Common myeloid progenitor, CD34-positive (primary cell): ENCODE results near the gene ANKRD18A.
"Not testable (repeated sequence)": the region's sequence is repeated elsewhere in the genome, so short reads cannot be mapped to it uniquely, and the experiment has no call there.

Experiments
- CTCF ChIA-PET: fragments of 350-600 bp; sonication (Branson Sonifier 250); formaldehyde crosslinking; loops from one replicate; lab custom pipeline; 2021; ENCODE audit warnings: antibody characterized with exemption; lab: Charles Lee
- POLR2A ChIA-PET: fragments of 350-600 bp; sonication (Branson Sonifier 250); formaldehyde crosslinking; loops from one replicate; lab custom pipeline; 2021; ENCODE audit warnings: antibody characterized with exemption; lab: Charles Lee
- DNase-seq, 3 donors: peaks; one replicate each; pipeline versions ENCODE4 v3.0.0 to v3.0.0-alpha.2; 2013
- H3K27ac ChIP-seq, 2 experiments: 1 replicate in 1 of 2; 2 replicates in 1 of 2; pipeline ENCODE4 v1.7.0; 2013; ENCODE audit warnings: inconsistent platforms in 2 of 2, low read length in 2 of 2, mild to moderate bottlenecking in 2 of 2, low read depth in 1 of 2, moderate library complexity in 1 of 2; ENCODE audit not compliant: severe bottlenecking in 2 of 2, insufficient read depth in 1 of 2, poor library complexity in 1 of 2
- H3K27me3 ChIP-seq, 5 experiments: replicated peaks in 2 of 5; 1 replicate in 3 of 5; 2 replicates in 2 of 5; pipeline versions ENCODE4 v1.6.1 to v1.7.0; 2013; ENCODE audit warnings: low read length in 4 of 5, mild to moderate bottlenecking in 2 of 5, moderate library complexity in 2 of 5, inconsistent platforms in 1 of 5; ENCODE audit not compliant: insufficient read depth in 5 of 5, control insufficient read depth in 4 of 5
- H3K36me3 ChIP-seq, 4 experiments: 1 replicate in 2 of 4; 2 replicates in 2 of 4; pipeline versions ENCODE4 v1.6.1 to v1.7.0; 2013; ENCODE audit warnings: low read length in 3 of 4, control low read depth in 1 of 4, mild to moderate bottlenecking in 1 of 4; ENCODE audit not compliant: control insufficient read depth in 4 of 4, insufficient read depth in 4 of 4
- H3K4me1 ChIP-seq, 4 experiments: 1 replicate in 3 of 4; 2 replicates in 1 of 4; pipeline versions ENCODE4 v1.6.1 to v1.7.1; 2013; ENCODE audit warnings: low read length in 3 of 4, mild to moderate bottlenecking in 3 of 4, control low read depth in 1 of 4, inconsistent platforms in 1 of 4, moderate library complexity in 1 of 4; ENCODE audit not compliant: control insufficient read depth in 4 of 4, insufficient read depth in 4 of 4; ENCODE audit errors: control extremely low read depth in 1 of 4
- H3K4me3 ChIP-seq, 7 experiments: 1 replicate in 4 of 7; 2 replicates in 3 of 7; pipeline versions ENCODE4 v1.5.1 to v1.7.0; 2013; ENCODE audit warnings: mild to moderate bottlenecking in 7 of 7, low read length in 6 of 7, moderate library complexity in 6 of 7, inconsistent platforms in 2 of 7, low read depth in 2 of 7, control low read depth in 1 of 7; ENCODE audit not compliant: insufficient read depth in 4 of 7, control insufficient read depth in 1 of 7; ENCODE audit errors: extremely low read depth in 1 of 7
- H3K9me3 ChIP-seq, 5 experiments: 1 replicate in 4 of 5; 2 replicates in 1 of 5; pipeline versions ENCODE4 v1.6.1 to v1.7.1; 2013; ENCODE audit warnings: low read length in 4 of 5, mild to moderate bottlenecking in 2 of 5, inconsistent platforms in 1 of 5, low read depth in 1 of 5, moderate library complexity in 1 of 5; ENCODE audit not compliant: control insufficient read depth in 4 of 5, insufficient read depth in 2 of 5; ENCODE audit errors: control extremely low read depth in 1 of 5
- WGBS: methylation state at CpG from one replicate; pipeline ENCODE4 v1.1.5; 2013; ENCODE audit not compliant: insufficient coverage; 5-methylcytosine and 5-hydroxymethylcytosine counted together

The ANKRD18A gene

DNA sequence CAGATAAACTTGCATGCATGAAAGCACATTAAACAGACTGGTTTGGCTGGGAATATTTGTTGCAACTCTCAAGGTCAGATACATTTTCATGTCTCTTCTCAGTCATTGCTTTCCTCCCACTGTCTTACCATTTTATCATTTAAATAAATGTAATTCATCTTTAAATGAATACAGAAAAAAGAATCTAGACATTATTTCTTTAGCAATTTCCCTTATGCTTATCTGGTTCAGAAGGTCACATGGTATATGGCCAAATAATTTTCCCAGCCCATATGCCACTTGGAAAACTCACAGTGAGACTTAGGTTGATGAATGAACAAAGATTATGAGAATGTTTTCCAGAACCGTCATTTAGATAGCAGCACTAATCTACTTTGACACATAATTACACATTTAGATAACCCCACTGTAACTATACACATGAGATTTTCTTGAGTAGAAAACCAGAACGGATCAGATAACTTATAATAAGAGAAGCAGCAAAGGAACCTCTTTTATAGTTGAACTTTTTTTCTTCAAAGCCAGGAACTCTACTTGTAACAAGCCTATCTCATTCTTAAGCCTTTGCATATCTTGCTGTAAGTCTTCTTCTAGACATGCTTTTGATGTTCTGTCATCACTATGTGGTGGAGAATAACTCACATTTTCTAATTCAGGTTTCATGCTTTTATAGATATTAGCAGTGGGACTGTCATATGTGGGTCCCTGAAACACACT, 22.2 kb downstream of the ANKRD18A start:
- H3K27me3 ChIP-seq, POLR2A ChIA-PET, DNase-seq, H3K36me3 ChIP-seq, CTCF ChIA-PET, H3K4me1 ChIP-seq, H3K27ac ChIP-seq, H3K4me3 ChIP-seq, H3K9me3 ChIP-seq: not testable (repeated sequence)
- no CpG with 5 or more reads among the region's 2 CpGs for WGBS

GRCh38 chr9:38595117-38595516, 25.3 kb downstream of the ANKRD18A start:
- H3K27ac ChIP-seq, H3K36me3 ChIP-seq, DNase-seq, H3K9me3 ChIP-seq, POLR2A ChIA-PET, H3K4me1 ChIP-seq, H3K27me3 ChIP-seq, H3K4me3 ChIP-seq, CTCF ChIA-PET: not testable (repeated sequence)
- no CpG with 5 or more reads among the region's 3 CpGs for WGBS

GRCh38 chr9:38591346-38592063, 28.9 kb downstream of the ANKRD18A start:
- no CpG with 5 or more reads among the region's 9 CpGs for WGBS
- H3K4me3 ChIP-seq, H3K27ac ChIP-seq, H3K36me3 ChIP-seq, H3K4me1 ChIP-seq, POLR2A ChIA-PET, H3K27me3 ChIP-seq, DNase-seq, H3K9me3 ChIP-seq, CTCF ChIA-PET: not testable (repeated sequence)

DNA sequence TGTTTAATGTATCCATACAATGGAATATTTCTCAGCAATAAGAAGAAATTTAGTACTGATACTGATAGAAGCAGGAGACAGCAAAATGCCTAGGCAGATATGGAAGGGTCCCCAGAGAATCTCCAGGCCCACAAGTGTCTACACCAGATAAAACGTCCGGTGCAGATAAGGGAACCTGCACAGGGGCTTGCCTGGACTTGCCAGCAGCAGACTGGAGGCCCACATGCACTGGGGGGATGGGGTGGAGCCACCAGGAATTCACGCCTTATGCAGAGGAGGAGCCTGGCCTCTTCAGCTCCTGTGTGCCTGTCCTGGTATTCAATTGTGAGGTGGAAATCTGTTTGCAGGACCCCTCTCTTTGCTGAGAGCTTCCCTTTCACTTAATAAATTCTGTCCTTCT, 36.6 kb downstream of the ANKRD18A start:
- H3K36me3 ChIP-seq, H3K27ac ChIP-seq, H3K4me1 ChIP-seq, H3K4me3 ChIP-seq, CTCF ChIA-PET, H3K9me3 ChIP-seq, H3K27me3 ChIP-seq, DNase-seq, POLR2A ChIA-PET: not testable (repeated sequence)
- 85% methylated on average over 2 of the region's 3 CpGs for WGBS

- WGBS = 80% methylated on average over 1 of the region's 3 CpGs
- DNase-seq, H3K27ac ChIP-seq, H3K4me3 ChIP-seq, CTCF ChIA-PET, H3K9me3 ChIP-seq, POLR2A ChIA-PET, H3K27me3 ChIP-seq, H3K36me3 ChIP-seq, H3K4me1 ChIP-seq: not testable (repeated sequence)
These were observed 40.3 kb downstream of the ANKRD18A start for GRCh38 chr9:38580112-38580511.

GRCh38 chr9:38576181-38576580, 44.2 kb downstream of the ANKRD18A start:
- H3K36me3 ChIP-seq, DNase-seq, H3K4me1 ChIP-seq, H3K4me3 ChIP-seq, POLR2A ChIA-PET, H3K27me3 ChIP-seq, CTCF ChIA-PET, H3K27ac ChIP-seq, H3K9me3 ChIP-seq: not testable (repeated sequence)
- 88% methylated on average over 1 of the region's 1 CpG for WGBS

DNA sequence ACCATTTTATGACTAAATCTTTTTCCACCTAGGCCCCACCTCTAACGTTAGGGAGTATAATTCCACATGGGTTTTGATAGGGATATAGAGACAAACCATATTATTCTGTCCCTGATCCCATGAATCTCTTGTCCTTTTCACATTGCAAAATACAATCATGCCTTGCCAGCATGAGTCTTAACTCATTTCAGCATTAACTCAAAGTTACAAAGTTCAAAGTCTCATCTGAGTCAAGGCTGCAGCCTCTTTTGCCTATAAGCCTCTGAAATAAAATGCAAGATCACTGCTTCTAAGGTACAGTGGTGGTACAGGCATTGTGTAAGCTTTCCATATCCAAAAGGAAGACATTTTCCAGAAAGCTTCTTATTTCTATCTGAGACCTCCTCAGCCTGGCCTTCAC, 54.3 kb downstream of the ANKRD18A start:
- H3K27ac ChIP-seq, CTCF ChIA-PET, H3K27me3 ChIP-seq, DNase-seq, H3K4me3 ChIP-seq, H3K4me1 ChIP-seq, H3K36me3 ChIP-seq, H3K9me3 ChIP-seq, POLR2A ChIA-PET: not testable (repeated sequence)
- no CpG with 5 or more reads among the region's 1 CpG for WGBS
